Esophagus squamous epithelium (tissue), 5 donors: ENCODE data around the gene GOLGA1. TPM values are rescaled to one million over a fixed set of nuclear protein-coding genes. Genes with fewer than 3 reads are reported as not detected.

Experiments
- DNase-seq: peaks from one replicate; lab custom pipeline; 2025; lab: John Stamatoyannopoulos, UW
- H3K27ac ChIP-seq, 4 donors: fragments of 200-600 bp; sonication (generic); one replicate each; pipeline ENCODE4 v1.5.1; 2016 to 2019; ENCODE audit warnings: mild to moderate bottlenecking in 1 of 4
- H3K27me3 ChIP-seq, 4 donors: fragments of 200-600 bp; sonication (generic); 1 replicate in 3 of 4; 2 replicates in 1 of 4; pipeline versions ENCODE4 v1.5.1 to v1.6.0; 2017 to 2021; ENCODE audit warnings: antibody characterized with exemption in 1 of 4
- H3K36me3 ChIP-seq, 3 donors: fragments of 200-600 bp; sonication (generic); one replicate each; pipeline ENCODE4 v1.5.1; 2016 to 2019
- H3K4me1 ChIP-seq, 3 donors: fragments of 200-600 bp; sonication (generic); one replicate each; pipeline ENCODE4 v1.5.1; 2017 to 2019
- H3K4me3 ChIP-seq, 4 donors: fragments of 200-600 bp; sonication (generic); 1 replicate in 3 of 4; 2 replicates in 1 of 4; pipeline ENCODE4 v1.5.1; 2016 to 2019; ENCODE audit warnings: mild to moderate bottlenecking in 2 of 4, moderate library complexity in 1 of 4
- H3K9me3 ChIP-seq, 3 donors: fragments of 200-600 bp; sonication (generic); one replicate each; pipeline ENCODE4 v1.5.1; 2016 to 2019
- CTCF ChIP-seq, 6 experiments: fragments of 450-650 bp in 4 of 6; fragments of 200-600 bp in 2 of 6; sonication (generic) in 2 of 6; IDR thresholded peaks; one replicate each; pipeline ENCODE4 v1.5.1; 2016 to 2019; ENCODE audit warnings: antibody characterized with exemption in 6 of 6, mild to moderate bottlenecking in 4 of 6, moderate library complexity in 4 of 6
- POLR2A ChIP-seq, 4 donors: fragments of 450-650 bp; IDR thresholded peaks; one replicate each; pipeline ENCODE4 v1.6.1; 2017; ENCODE audit warnings: antibody characterized with exemption in 4 of 4, mild to moderate bottlenecking in 4 of 4, moderate library complexity in 3 of 4
- WGBS, 2 donors: methylation state at CpG; one replicate each; pipeline ENCODE4 v1.1.5; 2018; 5-methylcytosine and 5-hydroxymethylcytosine counted together
- intact Hi-C: fragments of 100-400 bp; cut with DNase I; formaldehyde crosslinking; loops from one replicate; pipeline ENCODE4 v1.15.0; 2022
- total RNA-seq, 4 donors: library from RNA; depleted of rRNA; stranded (reverse); fragments of >200 nt; gene quantifications; one replicate each; pipeline ENCODE4 v1.1.0, GENCODE V29; 2016
- donor health status: DM: yes; HTN: yes; CAD: no.

GOLGA1 gene
- total RNA-seq, 4 donors from 2014 or later = 11.9 to 18.8 (median 14.8) TPM

GRCh38 chr9:124858330-124859046, 82.4 kb downstream of the GOLGA1 start:
- H3K27ac ChIP-seq = peak overlapping the region in 1 of 4 donors; percentile 9
- WGBS, 2 donors = 57 to 65% methylated on average over 2 to 4 of the region's 9 CpGs
- H3K36me3 ChIP-seq = peaks cover 18 to 51% (median 28%) of the 10 kb centered on the region in 3 donors
- no peaks in the 10 kb centered on the region for H3K9me3 ChIP-seq
- intact Hi-C loops = loop anchor here (10.0 kb wide), 1 partner anchor 286 kb away; the partner anchor contains the start of gene SCAI
- no peak overlapping the region for H3K4me3 ChIP-seq
- peaks cover 29 to 65% (median 40%) of the 10 kb centered on the region in 3 donors for H3K4me1 ChIP-seq
- H3K27me3 ChIP-seq = no peaks in the 10 kb centered on the region
- no peak for DNase-seq
- TF ChIP-seq CTCF (IDR thresholded peaks at IDR 0.05) (no peak), POLR2A (IDR thresholded peaks at IDR 0.05) (no peak)

GRCh38 chr9:124857533-124858162, 83.2 kb downstream of the GOLGA1 start:
- Histone ChIP-seq H3K9me3 (no peaks in the 10 kb centered on the region), H3K4me1 (peaks cover 29 to 65% (median 41%) of the 10 kb centered on the region in 3 donors), H3K4me3 (no peak overlapping the region), H3K36me3 (peaks cover 18 to 51% (median 28%) of the 10 kb centered on the region in 3 donors), H3K27ac (peak overlapping the region in 1 of 4 donors; percentile 29), H3K27me3 (no peaks in the 10 kb centered on the region)
- 83 to 91% methylated on average over 15 of the region's 24 CpGs for WGBS, 2 donors
- no peak for DNase-seq
- intact Hi-C loops = loop anchor here (10.0 kb wide), 1 partner anchor 287 kb away; the partner anchor contains the start of gene SCAI
- TF ChIP-seq POLR2A (IDR thresholded peaks at IDR 0.05) (no peak), CTCF (IDR thresholded peaks at IDR 0.05) (no peak)

GRCh38 chr9:124855944-124856765, 84.7 kb downstream of the GOLGA1 start:
- Histone ChIP-seq H3K9me3 (no peaks in the 10 kb centered on the region), H3K27me3 (no peaks in the 10 kb centered on the region), H3K4me1 (peaks cover 33 to 70% (median 43%) of the 10 kb centered on the region in 3 donors), H3K36me3 (peaks cover 18 to 51% (median 28%) of the 10 kb centered on the region in 3 donors), H3K27ac (peak overlapping the region in 1 of 4 donors; percentile 5), H3K4me3 (no peak overlapping the region)
- intact Hi-C loops = loop anchor here (10.0 kb wide), 1 partner anchor 289 kb away; the partner anchor contains the start of gene SCAI
- DNase-seq = no peak
- 63% methylated on average over 12 of the region's 16 CpGs; no CpG with 5 or more reads in 1 of the 2 donors for WGBS, 2 donors
- TF ChIP-seq CTCF (IDR thresholded peaks at IDR 0.05) (peak in 3 of 6 experiments; percentile 7 to 26 (median 9)), POLR2A (IDR thresholded peaks at IDR 0.05) (no peak)

- 81 to 86% methylated on average over 5 to 15 of the region's 18 CpGs for WGBS, 2 donors
- no peaks in the 10 kb centered on the region for H3K9me3 ChIP-seq
- intact Hi-C loops = loop anchor here (10.0 kb wide), 1 partner anchor 289 kb away; the partner anchor contains the start of gene SCAI
Observed at GRCh38 chr9:124855566-124855943, 85.3 kb downstream of the GOLGA1 start.

More at GRCh38 chr9:124855566-124855943, 85.3 kb downstream of the GOLGA1 start:
- H3K27me3 ChIP-seq = no peaks in the 10 kb centered on the region
- no peak overlapping the region for H3K4me3 ChIP-seq
- peaks cover 27 to 69% (median 37%) of the 10 kb centered on the region in 3 donors for H3K4me1 ChIP-seq
- H3K27ac ChIP-seq = peak overlapping the region in 1 of 4 donors; percentile 5
- TF ChIP-seq POLR2A (IDR thresholded peaks at IDR 0.05) (no peak), CTCF (IDR thresholded peaks at IDR 0.05) (no peak)
- H3K36me3 ChIP-seq = peaks cover 18 to 47% (median 28%) of the 10 kb centered on the region in 3 donors
- no peak for DNase-seq
